Activated CD8-positive, alpha-beta memory T cell treated with anti-CD3 and anti-CD28 coated beads, Interleukin-2, amount 10 ng/mL, durations not matched to agents 7 days and 5 days (primary cell): ENCODE results near the gene ERP27. TPM values are rescaled to one million over a fixed set of nuclear protein-coding genes. Genes with fewer than 3 reads are reported as not detected.

Source experiments
- ATAC-seq: fragments of 150-1000 bp; cut with Tn5 transposase; one replicate; pipeline ENCODE4 v1.10.0; 2021; ENCODE audit warnings: moderate library complexity
- CTCF ChIA-PET: fragments of 350-600 bp; sonication (Branson Sonifier 250); formaldehyde crosslinking; loops from one replicate; lab custom pipeline; 2021; ENCODE audit warnings: antibody characterized with exemption; lab: Charles Lee
- DNase-seq: peaks from one replicate; pipeline ENCODE4 v3.0.0-alpha.2; 2020
- H3K27ac Mint-ChIP-seq: one replicate; pipeline ENCODE4 v1.8.0; 2021; ENCODE audit warnings: mild to moderate bottlenecking, mixed read lengths
- H3K27me3 Mint-ChIP-seq: one replicate; pipeline ENCODE4 v1.8.0; 2021; ENCODE audit warnings: mixed read lengths
- H3K36me3 Mint-ChIP-seq: one replicate; pipeline ENCODE4 v1.8.0; 2021; ENCODE audit warnings: mild to moderate bottlenecking, mixed read lengths
- H3K4me1 Mint-ChIP-seq: one replicate; pipeline ENCODE4 v1.8.0; 2021; ENCODE audit warnings: mixed read lengths
- H3K4me3 Mint-ChIP-seq: one replicate; pipeline ENCODE4 v1.8.0; 2021; ENCODE audit warnings: mild to moderate bottlenecking, moderate library complexity, mixed read lengths
- H3K9me3 Mint-ChIP-seq: one replicate; pipeline ENCODE4 v1.8.0; 2022; ENCODE audit warnings: low read depth, mixed read lengths
- total RNA-seq, 2 experiments: library from RNA; stranded (reverse); gene quantifications; one replicate each; pipeline ENCODE4 v1.2.3, GENCODE V29; 2021

The ERP27 gene
- total RNA-seq, 2 experiments from 2014 or later: 5.4 to 7.7 TPM

GRCh38 chr12:14970473-14970872 lies 32.1 kb upstream of the ERP27 start:
- ATAC-seq: no peak

GRCh38 chr12:14968478-14968877 lies 30.1 kb upstream of the ERP27 start:
- Mint-ChIP-seq H3K9me3 (peaks cover 3% of the 10 kb centered on the region), H3K4me1 (peaks cover 35% of the 10 kb centered on the region), H3K4me3 (no peak overlapping the region), H3K27me3 (no peaks in the 10 kb centered on the region), H3K27ac (no peak overlapping the region), H3K36me3 (peaks cover 5% of the 10 kb centered on the region)
- no peak for DNase-seq
- CTCF ChIA-PET: interaction anchor here (1.3 kb wide), 1 partner anchor 9 kb away, joined by 3 read pairs; no protein-coding TSS in a partner anchor
- no peak for ATAC-seq

More at GRCh38 chr12:14970473-14970872, 32.1 kb upstream of the ERP27 start:
- H3K4me1 Mint-ChIP-seq: peaks cover 16% of the 10 kb centered on the region
- CTCF ChIA-PET: interaction anchor here (1.0 kb wide), 1 partner anchor 9 kb away, joined by 5 read pairs; the partner anchor contains the start of gene ARHGDIB
- H3K36me3 Mint-ChIP-seq: peaks cover 2% of the 10 kb centered on the region
- peaks cover 3% of the 10 kb centered on the region for H3K9me3 Mint-ChIP-seq
- no peak overlapping the region for H3K4me3 Mint-ChIP-seq
- no peak for DNase-seq
- H3K27ac Mint-ChIP-seq: no peak overlapping the region
- H3K27me3 Mint-ChIP-seq: no peaks in the 10 kb centered on the region

GRCh38 chr12:14965221-14965620 lies 26.9 kb upstream of the ERP27 start:
- Mint-ChIP-seq H3K27ac (no peak overlapping the region), H3K27me3 (no peaks in the 10 kb centered on the region), H3K36me3 (peaks cover 15% of the 10 kb centered on the region), H3K9me3 (peaks cover 3% of the 10 kb centered on the region), H3K4me1 (peaks cover 30% of the 10 kb centered on the region), H3K4me3 (no peak overlapping the region)
- ATAC-seq (no peak), DNase-seq (no peak)
- CTCF ChIA-PET: interaction anchor here (0.9 to 1.4 kb wide), 2 partner anchors 16 to 31 kb away, joined by 3 read pairs; no protein-coding TSS in a partner anchor

- peaks cover 29% of the 10 kb centered on the region for H3K4me1 Mint-ChIP-seq
- H3K4me3 Mint-ChIP-seq: no peak overlapping the region
- H3K9me3 Mint-ChIP-seq: no peaks in the 10 kb centered on the region
- peak overlapping the region; percentile 100 for H3K27ac Mint-ChIP-seq
- ATAC-seq (no peak), DNase-seq (no peak)
- H3K36me3 Mint-ChIP-seq: peaks cover 23% of the 10 kb centered on the region
- CTCF ChIA-PET: interaction anchor here (0.7 to 1.6 kb wide), 4 partner anchors 13 to 43 kb away, joined by 3 to 5 read pairs (median 4); no protein-coding TSS in a partner anchor
- H3K27me3 Mint-ChIP-seq: no peaks in the 10 kb centered on the region
These were observed 26.1 kb upstream of the ERP27 start for GRCh38 chr12:14964406-14964805.

- ATAC-seq (no peak), DNase-seq (no peak)
- peaks cover 29% of the 10 kb centered on the region for H3K4me1 Mint-ChIP-seq
- H3K4me3 Mint-ChIP-seq: peak overlapping the region; percentile 42
- H3K27me3 Mint-ChIP-seq: no peaks in the 10 kb centered on the region
- CTCF ChIA-PET: interaction anchor here (1.6 kb wide), 2 partner anchors 14 to 15 kb away, joined by 4 to 5 read pairs; no protein-coding TSS in a partner anchor
- H3K9me3 Mint-ChIP-seq: no peaks in the 10 kb centered on the region
- H3K36me3 Mint-ChIP-seq: peaks cover 32% of the 10 kb centered on the region
- peak overlapping the region; percentile 100 for H3K27ac Mint-ChIP-seq
These were observed 25.2 kb upstream of the ERP27 start for GRCh38 chr12:14963520-14963919.

GRCh38 chr12:14962797-14963196 lies 24.5 kb upstream of the ERP27 start:
- no peak for DNase-seq
- CTCF ChIA-PET: interaction anchor here (1.8 kb wide), 1 partner anchor 17 kb away, joined by 5 read pairs; no protein-coding TSS in a partner anchor
- peaks cover 39% of the 10 kb centered on the region for H3K36me3 Mint-ChIP-seq

GRCh38 chr12:14962153-14962539 lies 23.8 kb upstream of the ERP27 start:
- H3K4me3 Mint-ChIP-seq: peak overlapping the region; percentile 99
- no peak for DNase-seq
- ATAC-seq: no peak

More at GRCh38 chr12:14962797-14963196, 24.5 kb upstream of the ERP27 start:
- H3K9me3 Mint-ChIP-seq: no peaks in the 10 kb centered on the region
- peaks cover 33% of the 10 kb centered on the region for H3K4me1 Mint-ChIP-seq
- no peak for ATAC-seq
- H3K4me3 Mint-ChIP-seq: peak overlapping the region; percentile 99
- no peaks in the 10 kb centered on the region for H3K27me3 Mint-ChIP-seq
- H3K27ac Mint-ChIP-seq: peak overlapping the region; percentile 100

GRCh38 chr12:14961466-14962152 lies 23.3 kb upstream of the ERP27 start, which contains the start of gene ARHGDIB:
Gene ARHGDIB (minus strand): TSS chr12:14961601. CDS start chr12:14950712, 10,889 bp downstream.
- H3K4me1 Mint-ChIP-seq: peaks cover 44% of the 10 kb centered on the region
- CTCF ChIA-PET: interaction anchor here (0.6 to 1.8 kb wide), 6 partner anchors 9 to 190 kb away, joined by 3 to 5 read pairs (median 4); partner anchors contain the start of gene PDE6H

More at GRCh38 chr12:14962153-14962539, 23.8 kb upstream of the ERP27 start:
- no peaks in the 10 kb centered on the region for H3K27me3 Mint-ChIP-seq
- CTCF ChIA-PET: interaction anchor here (0.6 to 1.8 kb wide), 5 partner anchors 8 to 24 kb away, joined by 3 to 5 read pairs (median 5); partner anchors contain the start of gene PDE6H
- H3K4me1 Mint-ChIP-seq: peaks cover 39% of the 10 kb centered on the region
- H3K9me3 Mint-ChIP-seq: no peaks in the 10 kb centered on the region
- H3K36me3 Mint-ChIP-seq: peaks cover 43% of the 10 kb centered on the region
- H3K27ac Mint-ChIP-seq: peak overlapping the region; percentile 100

GRCh38 chr12:14960548-14961465 lies 22.5 kb upstream of the ERP27 start:
- H3K4me3 Mint-ChIP-seq: peak overlapping the region; percentile 99
- H3K36me3 Mint-ChIP-seq: peaks cover 57% of the 10 kb centered on the region
- no peaks in the 10 kb centered on the region for H3K9me3 Mint-ChIP-seq
- ATAC-seq: peak; percentile 49
- DNase-seq: peak; percentile 64
- H3K27me3 Mint-ChIP-seq: no peaks in the 10 kb centered on the region
- H3K27ac Mint-ChIP-seq: peak overlapping the region; percentile 100
- peaks cover 52% of the 10 kb centered on the region for H3K4me1 Mint-ChIP-seq
- CTCF ChIA-PET: interaction anchor here (1.0 to 2.1 kb wide), 5 partner anchors 10 to 186 kb away, joined by 3 to 11 read pairs (median 5); partner anchors contain the start of gene PDE6H

More at GRCh38 chr12:14961466-14962152, 23.3 kb upstream of the ERP27 start, which contains the start of gene ARHGDIB:
- peak; percentile 78 for ATAC-seq
- Mint-ChIP-seq H3K36me3 (peaks cover 49% of the 10 kb centered on the region), H3K27ac (peak within 1 kb of the TSS; percentile 100), H3K9me3 (no peaks in the 10 kb centered on the region), H3K4me3 (peak within 1 kb of the TSS; percentile 99), H3K27me3 (no peaks in the 10 kb centered on the region)
- DNase-seq: peak; percentile 95

- H3K36me3 Mint-ChIP-seq: peaks cover 62% of the 10 kb centered on the region
- no peaks in the 10 kb centered on the region for H3K9me3 Mint-ChIP-seq
- peaks cover 52% of the 10 kb centered on the region for H3K4me1 Mint-ChIP-seq
- ATAC-seq (no peak), DNase-seq (no peak)
- peak overlapping the region; percentile 99 for H3K4me3 Mint-ChIP-seq
- peak overlapping the region; percentile 100 for H3K27ac Mint-ChIP-seq
- CTCF ChIA-PET: interaction anchor here (1.2 to 2.1 kb wide), 4 partner anchors 12 to 189 kb away, joined by 4 to 11 read pairs (median 7); a partner anchor contains a TSS
- no peaks in the 10 kb centered on the region for H3K27me3 Mint-ChIP-seq
These were observed 21.7 kb upstream of the ERP27 start for GRCh38 chr12:14959916-14960496.

- H3K4me1 Mint-ChIP-seq: peaks cover 50% of the 10 kb centered on the region
- no peaks in the 10 kb centered on the region for H3K9me3 Mint-ChIP-seq
- no peak for ATAC-seq
- H3K27ac Mint-ChIP-seq: peak overlapping the region; percentile 100
- CTCF ChIA-PET: interaction anchor here (1.2 to 2.1 kb wide), 4 partner anchors 11 to 189 kb away, joined by 4 to 11 read pairs (median 7); a partner anchor contains a TSS
- no peaks in the 10 kb centered on the region for H3K27me3 Mint-ChIP-seq
- H3K4me3 Mint-ChIP-seq: peak overlapping the region; percentile 99
- H3K36me3 Mint-ChIP-seq: peaks cover 66% of the 10 kb centered on the region
- DNase-seq: no peak
These were observed 21.1 kb upstream of the ERP27 start for GRCh38 chr12:14959463-14959862.

GRCh38 chr12:14959126-14959440 lies 20.7 kb upstream of the ERP27 start:
- Mint-ChIP-seq H3K27ac (peak overlapping the region; percentile 100), H3K9me3 (no peaks in the 10 kb centered on the region), H3K4me1 (peaks cover 50% of the 10 kb centered on the region), H3K4me3 (peak overlapping the region; percentile 99), H3K36me3 (peaks cover 69% of the 10 kb centered on the region), H3K27me3 (no peaks in the 10 kb centered on the region)
- ATAC-seq: no peak
- DNase-seq: peak; percentile 62
- CTCF ChIA-PET: interaction anchor here (1.3 to 2.1 kb wide), 3 partner anchors 11 to 189 kb away, joined by 6 to 11 read pairs (median 8); a partner anchor contains a TSS
